PC-3 (cell line): Measurements from ENCODE around the gene ARHGAP6.

Experiments
- CTCF ChIP-seq: fragments of 300-600 bp; sonication (generic); conservative IDR thresholded peaks from 2 replicates; pipeline ENCODE4 v1.5.1; 2017; ENCODE audit warnings: antibody characterized with exemption, low read depth, mild to moderate bottlenecking, low read length
- EZH2 ChIP-seq: fragments of 300-600 bp; sonication (generic); IDR thresholded peaks from one replicate; pipeline ENCODE4 v1.6.1; 2017; ENCODE audit warnings: antibody characterized with exemption, mild to moderate bottlenecking, low read length; ENCODE audit not compliant: unreplicated experiment
- EZH2phosphoT487 ChIP-seq: fragments of 300-600 bp; sonication (generic); IDR thresholded peaks from 2 replicates; pipeline ENCODE4 v1.6.1; 2018; ENCODE audit warnings: mild to moderate bottlenecking, antibody characterized with exemption, low read length, borderline replicate concordance

- no peak for TF ChIP-seq CTCF
- TF ChIP-seq EZH2: no peak
- TF ChIP-seq EZH2phosphoT487: no peak
These were observed 215.4 kb downstream of the ARHGAP6 start for GRCh38 chrX:11450354-11450753.
